ENCODE measurements around the gene BICDL2. TPM values are rescaled to one million over a fixed set of nuclear protein-coding genes. Genes with fewer than 3 reads are reported as not detected.
A peak's percentile ranks its signal among the peaks of the same experiment; 100 is the strongest.

The BICDL2 gene
- total and polyA plus RNA-seq, 9 of the 15 experiments (the other 6 are each of a cell fraction or from before 2014, with no cell fraction given), result 0.09 to 0.28 (median 0.09) TPM; not detected in 6

GRCh38 chr16:2981177-2981898 lies 55.4 kb downstream of the BICDL2 start (continued):
- TF ChIP-seq POLR3A (IDR thresholded peaks at IDR 0.05; ENCODE audit: borderline replicate concordance, extremely low read depth, insufficient read depth, insufficient read length) (no peak), CHD1 (IDR thresholded peaks at IDR 0.05; ENCODE audit: low read length) (peak; percentile 10), TRIM24 (IDR thresholded peaks at IDR 0.05) (peak; percentile 74 to 75), PRDM10 (IDR thresholded peaks at IDR 0.05; ENCODE audit: partially characterized antibody) (peak; percentile 34), FOXM1 (IDR thresholded peaks at IDR 0.05; ENCODE audit: low read depth) (peak; percentile 11; the same call in 1 of the 2 replicates), FOXM1 (CRISPR knock-in tag; IDR thresholded peaks at IDR 0.05; ENCODE audit: low read depth) (no peak), SOX6 (IDR thresholded peaks at IDR 0.05) (peak; percentile 65), NFRKB (IDR thresholded peaks at IDR 0.05; ENCODE audit: low read depth) (peak; percentile 34), KLF16 (IDR thresholded peaks at IDR 0.05) (peak; percentile 6; the same call in 1 of the 2 replicates), E4F1 (CRISPR knock-in tag; IDR thresholded peaks at IDR 0.05; ENCODE audit: borderline replicate concordance) (no peak), ELF1 (tag; IDR thresholded peaks at IDR 0.05) (peak; percentile 71), HDAC2 (IDR thresholded peaks at IDR 0.05) (peak; percentile 24; the same call in 1 of the 2 replicates), SREBF1 (IDR thresholded peaks at IDR 0.05; ENCODE audit: borderline replicate concordance, low read depth, low read length) (no peak), MAX (CRISPR knock-in tag; IDR thresholded peaks at IDR 0.05) (peak; percentile 23; the same call in 1 of the 2 replicates), VEZF1 (CRISPR knock-in tag; IDR thresholded peaks at IDR 0.05) (peak; percentile 43), SRF (CRISPR knock-in tag; IDR thresholded peaks at IDR 0.05) (0 out of 4 replicates have a peak, but pooled peaks of 1 of the 2 experiments have one; percentile 9), TFAP4 (CRISPR knock-in tag; IDR thresholded peaks at IDR 0.05; ENCODE audit: borderline replicate concordance) (peak; percentile 62), ZNF263 (CRISPR knock-in tag; IDR thresholded peaks at IDR 0.05; ENCODE audit: borderline replicate concordance) (peak; percentile 11; the same call in 1 of the 2 replicates), ZNF696 (CRISPR knock-in tag; conservative IDR thresholded peaks at IDR 0.05) (no peak)

Data from K562 (cell line).